GM10248 (cell line): ENCODE data around the gene MTERF1.

Experiments
- CTCF ChIA-PET: fragments of 300-600 bp; sonication (Branson Sonifier 250); formaldehyde crosslinking; extraction: SDS; loops from one replicate; lab custom pipeline; 2021; ENCODE audit warnings: antibody characterized with exemption; lab: Yijun Ruan, JAX
- POLR2A ChIA-PET: fragments of 350-650 bp; sonication (Branson Sonifier 250); formaldehyde crosslinking; extraction: SDS; loops from one replicate; lab custom pipeline; 2020; ENCODE audit warnings: antibody characterized with exemption; lab: Yijun Ruan, JAX
- DNase-seq: peaks from one replicate; pipeline ENCODE4 v3.0.0; 2012; ENCODE audit errors: extremely low spot score
- TF ChIP-seq, protein P1 (sequence below): IDR thresholded peaks from 2 replicates; pipeline ENCODE4 v1.5.1; 2012; ENCODE audit warnings: mild to moderate bottlenecking, low read depth; ENCODE audit errors: extremely low read depth, missing control alignments, control extremely low read depth

The MTERF1 gene

DNA sequence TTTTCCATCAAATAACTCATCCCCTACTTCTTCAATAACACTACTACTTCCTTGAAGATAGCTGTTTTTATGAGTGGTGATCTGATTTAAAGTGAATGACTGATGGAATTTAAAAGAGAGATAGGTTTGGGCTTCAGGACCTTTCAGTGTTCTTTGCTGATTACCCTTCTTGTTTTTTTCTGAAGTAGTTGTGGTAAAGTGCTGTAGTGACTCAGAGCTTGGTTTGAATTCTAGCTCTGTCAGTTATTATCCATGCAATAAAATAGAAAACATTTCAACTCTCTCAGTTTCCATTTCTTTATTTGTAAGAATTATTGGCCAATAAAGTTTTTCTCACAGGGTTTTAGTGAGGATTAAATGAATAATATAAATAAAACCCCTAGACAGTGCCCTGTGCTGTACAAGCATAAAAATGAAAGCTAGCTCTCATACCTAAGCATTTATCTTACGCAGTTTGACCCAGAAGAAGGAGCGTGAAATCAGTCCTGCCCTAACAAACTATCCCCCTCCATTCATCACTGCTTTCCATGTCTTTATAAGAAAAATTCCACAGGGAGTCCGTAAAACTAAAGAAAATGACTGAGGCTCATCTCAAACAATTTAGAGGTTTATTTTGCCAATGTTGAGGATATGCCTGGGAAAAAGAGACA is 35.0 kb upstream of the MTERF1 start:
- ChIA-PET CTCF (interaction anchor here (0.9 to 1.9 kb wide), 3 partner anchors 12 to 85 kb away, joined by 3 to 6 read pairs (median 4); no protein-coding TSS in a partner anchor), POLR2A (no interaction called here)
- TF ChIP-seq, protein P1, sequence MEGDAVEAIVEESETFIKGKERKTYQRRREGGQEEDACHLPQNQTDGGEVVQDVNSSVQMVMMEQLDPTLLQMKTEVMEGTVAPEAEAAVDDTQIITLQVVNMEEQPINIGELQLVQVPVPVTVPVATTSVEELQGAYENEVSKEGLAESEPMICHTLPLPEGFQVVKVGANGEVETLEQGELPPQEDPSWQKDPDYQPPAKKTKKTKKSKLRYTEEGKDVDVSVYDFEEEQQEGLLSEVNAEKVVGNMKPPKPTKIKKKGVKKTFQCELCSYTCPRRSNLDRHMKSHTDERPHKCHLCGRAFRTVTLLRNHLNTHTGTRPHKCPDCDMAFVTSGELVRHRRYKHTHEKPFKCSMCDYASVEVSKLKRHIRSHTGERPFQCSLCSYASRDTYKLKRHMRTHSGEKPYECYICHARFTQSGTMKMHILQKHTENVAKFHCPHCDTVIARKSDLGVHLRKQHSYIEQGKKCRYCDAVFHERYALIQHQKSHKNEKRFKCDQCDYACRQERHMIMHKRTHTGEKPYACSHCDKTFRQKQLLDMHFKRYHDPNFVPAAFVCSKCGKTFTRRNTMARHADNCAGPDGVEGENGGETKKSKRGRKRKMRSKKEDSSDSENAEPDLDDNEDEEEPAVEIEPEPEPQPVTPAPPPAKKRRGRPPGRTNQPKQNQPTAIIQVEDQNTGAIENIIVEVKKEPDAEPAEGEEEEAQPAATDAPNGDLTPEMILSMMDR: no peak
- no peak for DNase-seq

DNA sequence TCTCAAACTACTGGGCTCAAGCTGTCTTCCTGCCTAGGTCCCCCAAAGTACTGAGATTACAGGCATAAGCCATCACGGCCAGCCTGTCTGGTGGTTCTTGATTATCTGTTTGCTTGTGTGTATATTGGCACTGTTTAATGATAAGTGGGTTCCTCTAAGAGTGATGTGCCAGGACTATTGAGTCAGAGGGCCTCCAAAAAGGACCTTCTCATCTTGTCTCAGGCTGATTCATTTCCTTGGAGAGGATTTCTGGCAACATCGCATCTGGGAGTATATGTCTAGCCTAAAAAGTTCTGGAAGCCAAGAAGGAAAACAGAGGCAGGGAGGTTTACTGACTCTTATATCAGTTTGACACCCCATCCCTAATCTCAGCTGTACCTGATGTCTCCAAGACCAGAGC is 33.1 kb upstream of the MTERF1 start:
- TF ChIP-seq, protein P1: no peak
- POLR2A ChIA-PET: no interaction called here
- no peak for DNase-seq
- CTCF ChIA-PET: interaction anchor here (1.5 kb wide), 1 partner anchor 20 kb away, joined by 3 read pairs; no protein-coding TSS in a partner anchor

DNA sequence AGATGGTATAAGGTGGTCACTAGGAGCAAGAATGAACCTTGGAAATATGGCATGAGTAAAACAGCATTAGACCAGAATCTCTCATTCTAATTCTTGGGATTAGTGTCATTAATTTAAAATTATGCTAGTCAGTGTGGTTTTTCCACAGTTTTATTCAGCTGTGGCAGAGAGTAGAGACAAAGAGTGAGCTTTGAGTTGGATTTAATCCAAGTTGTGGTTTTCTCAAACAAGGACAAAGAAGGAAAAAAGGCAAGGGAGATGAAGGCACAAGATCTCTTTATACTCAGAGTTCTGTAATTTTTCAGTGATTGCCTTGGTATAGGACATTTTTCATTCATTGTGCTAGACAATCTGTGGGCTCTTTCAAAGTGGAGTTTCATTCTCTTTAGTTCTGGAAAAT is 32.0 kb upstream of the MTERF1 start:
- ChIA-PET CTCF (no interaction called here), POLR2A (no interaction called here)
- TF ChIP-seq, protein P1: no peak
- no peak for DNase-seq

DNA sequence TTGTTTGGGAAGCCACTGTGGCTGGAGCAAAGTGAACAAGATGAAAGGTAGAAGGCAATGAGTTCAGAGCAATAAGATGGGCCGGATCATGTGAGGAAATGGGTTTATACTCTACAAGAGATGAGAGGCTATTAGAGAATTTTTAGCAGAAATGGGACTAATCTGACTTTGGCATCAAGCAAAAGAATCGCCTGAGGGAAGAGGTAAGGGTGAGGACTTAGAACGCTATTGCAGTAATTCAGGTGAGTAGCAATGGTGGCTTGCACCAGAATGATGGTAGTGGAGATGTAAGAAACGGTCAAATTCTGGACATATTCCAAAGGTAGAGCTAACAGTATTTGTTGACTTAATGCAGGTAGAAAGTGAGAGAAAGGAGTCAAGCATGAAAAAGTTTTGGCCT is 30.6 kb upstream of the MTERF1 start:
- CTCF ChIA-PET: no interaction called here
- POLR2A ChIA-PET: no interaction called here
- DNase-seq: no peak
- TF ChIP-seq, protein P1: no peak

DNA sequence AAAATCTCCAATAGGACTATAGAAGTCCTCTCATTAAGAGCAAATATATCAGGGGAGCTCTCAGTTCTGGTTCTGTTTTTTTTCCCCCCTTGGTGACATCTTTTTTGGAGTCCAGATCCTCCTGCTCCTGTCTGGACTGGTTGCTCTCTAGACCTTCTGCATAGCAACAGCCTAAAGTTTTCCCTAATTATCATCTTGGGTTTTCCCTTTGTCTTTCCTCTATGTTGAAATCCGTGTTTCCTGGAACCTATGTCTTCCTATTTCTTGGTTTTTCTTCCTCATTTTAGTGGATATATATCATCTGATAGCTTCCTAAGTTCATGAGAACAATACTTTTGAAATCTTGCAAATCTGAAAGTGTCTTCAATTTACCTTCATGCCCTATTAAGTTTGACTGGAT is 29.7 kb upstream of the MTERF1 start:
- CTCF ChIA-PET: interaction anchor here (1.3 kb wide), 1 partner anchor 11 kb away, joined by 4 read pairs; no protein-coding TSS in a partner anchor
- DNase-seq: no peak
- POLR2A ChIA-PET: no interaction called here
- TF ChIP-seq, protein P1: no peak

DNA sequence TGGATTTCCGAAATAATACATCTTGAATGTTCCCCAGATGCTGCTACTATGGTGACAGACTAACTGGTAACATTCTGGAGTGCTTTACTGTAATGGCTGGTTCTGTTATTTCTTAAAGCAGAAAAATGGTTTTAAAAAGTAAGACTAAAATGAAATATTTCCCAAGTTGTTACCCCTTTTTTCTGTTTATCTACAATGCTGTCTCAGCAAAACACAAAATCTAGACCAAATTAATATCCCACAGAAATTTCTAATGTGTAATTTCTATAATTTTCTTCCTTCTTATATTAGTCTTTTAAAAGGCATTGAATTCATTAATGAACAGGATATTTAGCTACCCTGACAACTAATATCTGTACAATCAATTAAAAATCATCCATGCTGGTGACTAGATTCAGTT is 19.1 kb upstream of the MTERF1 start:
- DNase-seq: no peak
- ChIA-PET CTCF (interaction anchor here (1.1 kb wide), 1 partner anchor 11 kb away, joined by 4 read pairs; no protein-coding TSS in a partner anchor), POLR2A (no interaction called here)
- TF ChIP-seq, protein P1: no peak
